ENCODE measurements around the gene PEX19. TPM values are rescaled to one million over a fixed set of nuclear protein-coding genes. Genes with fewer than 3 reads are reported as not detected.

The PEX19 gene, protein sequence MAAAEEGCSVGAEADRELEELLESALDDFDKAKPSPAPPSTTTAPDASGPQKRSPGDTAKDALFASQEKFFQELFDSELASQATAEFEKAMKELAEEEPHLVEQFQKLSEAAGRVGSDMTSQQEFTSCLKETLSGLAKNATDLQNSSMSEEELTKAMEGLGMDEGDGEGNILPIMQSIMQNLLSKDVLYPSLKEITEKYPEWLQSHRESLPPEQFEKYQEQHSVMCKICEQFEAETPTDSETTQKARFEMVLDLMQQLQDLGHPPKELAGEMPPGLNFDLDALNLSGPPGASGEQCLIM
- total RNA-seq: 40.2 and 46.9 TPM in 2 replicates

GRCh38 chr1:160284782-160285344, at the start of gene PEX19:
TSS of gene PEX19 (minus strand) at chr1:160285133. CDS start at chr1:160285124, 9 bp downstream.

GRCh38 chr1:160261893-160262794, 22.8 kb downstream of the PEX19 start, which contains the start of gene DCAF8:
TSS of gene DCAF8 (minus strand) at chr1:160262549. CDS start at chr1:160244008, 18,541 bp downstream.

Other genes starting within 250 kb of the PEX19 start
- not detected in 2 replicates for gene KCNJ10, start 215.0 kb downstream of the PEX19 start, total RNA-seq
- not detected in 2 replicates for gene KCNJ9, start 203.6 kb downstream of the PEX19 start, total RNA-seq
- 53.2 and 56.4 TPM in 2 replicates for gene IGSF8, start 186.5 kb downstream of the PEX19 start, total RNA-seq
- gene ATP1A2, start 169.4 kb downstream of the PEX19 start, total RNA-seq: under 0.01 TPM in 1 of 2 replicates, not detected in the other
- not detected in 2 replicates for gene ATP1A4, start 133.5 kb downstream of the PEX19 start, total RNA-seq
- gene CASQ1, start 94.6 kb downstream of the PEX19 start, total RNA-seq: 0.09 TPM in 1 of 2 replicates, not detected in the other
- gene PEA15, start 79.7 kb downstream of the PEX19 start, total RNA-seq: 71.9 and 168 TPM in 2 replicates
- 67.1 and 81.3 TPM in 2 replicates for gene DCAF8, start 22.6 kb downstream of the PEX19 start, total RNA-seq
- gene COPA, start 58.1 kb upstream of the PEX19 start, total RNA-seq: 416 and 428 TPM in 2 replicates
- 181 and 242 TPM in 2 replicates for gene NCSTN, start 58.2 kb upstream of the PEX19 start, total RNA-seq
- not detected in 2 replicates for gene NHLH1, start 81.9 kb upstream of the PEX19 start, total RNA-seq
- gene VANGL2, start 115.4 kb upstream of the PEX19 start, total RNA-seq: under 0.01 and 0.23 TPM in 2 replicates
- not detected in 2 replicates for gene SLAMF6, start 238.1 kb upstream of the PEX19 start, total RNA-seq

All from smooth muscle cell of the umbilical artery (primary cell).